HG03460 (cell line): ENCODE data around the gene RAP1GAP.
"Not testable (repeated sequence)": the region's sequence is repeated elsewhere in the genome, so short reads cannot be mapped to it uniquely, and the experiment has no call there.

Source experiments
- ATAC-seq: cut with Tn5 transposase; IDR thresholded peaks from one replicate; pipeline ENCODE4 v1.9.1; 2021; ENCODE audit not compliant: unreplicated experiment

Gene RAP1GAP

GRCh38 chr1:21647431-21648351, 21.5 kb downstream of the RAP1GAP start:
- no peak for ATAC-seq

- no peak for ATAC-seq
Observed at GRCh38 chr1:21645550-21645949, 23.6 kb downstream of the RAP1GAP start.

GRCh38 chr1:21644906-21645305, 24.3 kb downstream of the RAP1GAP start:
- ATAC-seq: no peak

DNA sequence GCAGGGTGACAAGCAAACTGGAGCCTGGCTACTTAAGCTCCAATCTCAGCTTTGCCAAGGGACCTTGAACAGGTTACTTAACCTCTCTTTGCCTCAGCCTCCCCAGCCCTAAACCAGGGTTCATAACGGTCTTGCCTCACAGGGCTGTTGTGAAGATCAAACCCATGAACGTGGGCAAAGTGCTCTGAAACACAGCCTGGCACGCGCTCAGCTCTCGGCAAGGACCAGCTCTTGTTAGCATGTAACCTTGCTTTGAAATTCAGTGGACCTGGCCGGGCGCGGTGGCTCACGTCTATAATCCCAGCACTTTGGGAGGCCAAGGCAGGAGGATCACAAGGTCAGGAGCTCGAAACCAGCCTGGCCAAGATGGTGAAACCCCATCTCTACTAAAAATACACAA, 24.8 kb downstream of the RAP1GAP start:
- no peak for ATAC-seq

DNA sequence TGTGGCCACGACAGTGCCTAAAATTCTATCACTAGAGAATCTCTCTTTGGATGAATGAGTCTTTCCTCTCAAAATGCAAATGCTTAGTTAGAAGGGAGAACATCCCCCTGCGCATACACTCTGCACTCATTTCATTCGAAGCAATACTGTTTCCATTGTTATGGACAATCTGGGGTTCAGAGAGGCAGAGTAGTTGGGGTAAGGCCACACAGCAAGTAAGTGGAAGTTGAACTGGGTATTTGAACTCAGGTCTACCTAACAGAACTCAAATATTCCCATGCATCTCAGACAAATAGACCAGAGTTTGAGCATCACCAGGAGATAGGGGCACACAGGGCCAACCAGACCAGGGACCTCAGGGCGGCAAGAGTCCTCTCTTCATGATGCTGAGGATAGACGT, 25.5 kb downstream of the RAP1GAP start:
- no peak for ATAC-seq

GRCh38 chr1:21641967-21642739, 27.0 kb downstream of the RAP1GAP start:
- ATAC-seq: no peak

DNA sequence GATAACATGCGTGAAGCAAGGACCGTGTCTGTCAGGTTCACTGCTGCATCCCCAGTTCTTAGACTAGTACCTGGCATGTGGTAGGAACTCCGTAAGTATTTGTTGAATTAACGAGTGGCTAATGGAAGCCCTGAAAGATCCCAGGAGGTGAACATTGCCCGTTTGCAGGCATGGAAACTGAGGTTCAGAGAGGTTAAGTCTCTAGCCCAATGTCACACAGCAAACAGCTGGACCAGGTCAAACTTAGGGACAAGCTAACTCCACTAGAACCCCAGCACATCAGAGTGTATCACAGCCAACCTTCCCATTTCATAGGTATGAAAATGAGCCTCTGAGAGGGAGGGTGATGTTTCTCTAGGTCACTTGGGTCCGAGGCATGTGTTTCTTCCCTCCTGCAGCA, 27.6 kb downstream of the RAP1GAP start:
- no peak for ATAC-seq

- ATAC-seq: no peak
Observed at GRCh38 chr1:21641076-21641475, 28.1 kb downstream of the RAP1GAP start.

DNA sequence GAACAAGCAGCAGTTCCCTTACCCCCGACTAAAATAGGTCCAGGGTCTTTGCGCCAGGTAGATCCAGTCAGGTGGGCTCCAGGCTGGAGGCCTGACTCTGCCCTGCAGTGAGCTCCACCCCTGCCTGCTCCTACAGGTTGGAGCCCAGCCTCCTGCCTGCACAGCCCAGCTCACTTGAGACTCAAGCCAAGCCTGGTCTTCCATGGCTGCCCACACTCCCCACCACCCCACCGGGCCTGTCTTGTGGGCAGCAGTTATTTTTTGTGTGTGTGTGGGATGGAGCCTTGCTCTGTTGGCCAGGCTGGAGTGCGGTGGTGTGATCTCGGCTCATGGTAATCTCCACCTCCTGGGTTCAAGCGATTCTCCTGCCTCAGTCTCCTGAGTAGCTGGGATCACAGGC, 28.5 kb downstream of the RAP1GAP start:
- no peak for ATAC-seq

GRCh38 chr1:21639594-21640041, 29.5 kb downstream of the RAP1GAP start:
- no peak for ATAC-seq

DNA sequence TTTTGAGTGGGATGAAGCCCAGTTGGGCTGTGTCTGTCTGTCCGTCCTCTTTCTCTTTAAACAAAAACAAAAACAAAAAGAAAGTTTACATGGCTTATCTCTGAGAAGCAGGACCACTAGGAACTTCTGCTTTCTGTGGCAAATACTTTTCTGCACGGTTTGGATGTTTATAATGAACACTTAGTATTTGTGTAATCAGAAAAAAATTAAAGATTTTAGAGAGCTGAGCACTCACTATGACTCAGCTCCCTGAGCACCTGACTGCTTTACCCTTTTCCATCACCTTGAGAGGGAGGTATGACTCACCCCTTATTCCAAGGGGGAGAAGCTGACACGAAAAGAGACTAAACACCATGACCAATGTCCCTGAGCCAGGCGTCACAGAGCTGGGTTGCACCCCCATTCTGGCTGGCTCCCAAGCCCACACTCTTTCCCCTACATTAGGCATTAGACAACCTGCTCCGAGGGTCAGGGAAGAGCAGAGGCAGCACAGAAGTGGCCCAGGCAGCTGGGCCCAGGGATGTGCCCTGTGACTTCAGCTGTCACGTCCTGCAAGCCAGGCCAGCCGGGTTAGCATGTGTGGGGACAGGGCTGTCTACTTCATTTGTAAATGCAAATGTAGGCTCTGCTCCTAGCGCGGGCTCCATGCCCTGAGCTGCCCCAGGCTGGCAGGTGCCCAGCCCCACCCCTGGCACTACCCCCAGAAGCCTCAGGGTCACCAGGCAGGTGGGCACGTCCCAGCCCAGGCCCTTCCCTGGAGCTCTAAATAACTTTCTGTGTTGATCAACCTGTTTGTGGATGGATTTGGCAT, 30.4 kb downstream of the RAP1GAP start:
- no peak for ATAC-seq

DNA sequence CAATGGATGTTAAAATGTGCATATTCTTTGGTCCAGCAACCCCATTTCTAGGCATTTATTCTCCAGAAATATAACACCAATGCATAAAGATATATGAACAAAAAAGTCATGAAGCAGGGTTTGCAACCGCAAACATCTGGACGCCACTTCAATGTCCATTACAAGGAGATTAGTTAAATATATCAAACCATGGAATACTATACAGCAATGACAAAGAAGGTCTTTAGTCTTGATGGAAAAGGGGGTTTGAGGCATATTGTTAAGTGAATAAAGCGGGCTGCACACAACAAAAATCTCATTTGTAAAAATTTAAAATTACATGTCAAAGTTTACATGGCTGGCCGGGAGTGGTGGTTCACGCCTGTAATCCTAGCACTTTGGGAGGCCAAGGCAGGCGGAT, 31.6 kb downstream of the RAP1GAP start:
- ATAC-seq: no peak

- no peak for ATAC-seq
Observed at GRCh38 chr1:21636029-21636428, 33.1 kb downstream of the RAP1GAP start.

DNA sequence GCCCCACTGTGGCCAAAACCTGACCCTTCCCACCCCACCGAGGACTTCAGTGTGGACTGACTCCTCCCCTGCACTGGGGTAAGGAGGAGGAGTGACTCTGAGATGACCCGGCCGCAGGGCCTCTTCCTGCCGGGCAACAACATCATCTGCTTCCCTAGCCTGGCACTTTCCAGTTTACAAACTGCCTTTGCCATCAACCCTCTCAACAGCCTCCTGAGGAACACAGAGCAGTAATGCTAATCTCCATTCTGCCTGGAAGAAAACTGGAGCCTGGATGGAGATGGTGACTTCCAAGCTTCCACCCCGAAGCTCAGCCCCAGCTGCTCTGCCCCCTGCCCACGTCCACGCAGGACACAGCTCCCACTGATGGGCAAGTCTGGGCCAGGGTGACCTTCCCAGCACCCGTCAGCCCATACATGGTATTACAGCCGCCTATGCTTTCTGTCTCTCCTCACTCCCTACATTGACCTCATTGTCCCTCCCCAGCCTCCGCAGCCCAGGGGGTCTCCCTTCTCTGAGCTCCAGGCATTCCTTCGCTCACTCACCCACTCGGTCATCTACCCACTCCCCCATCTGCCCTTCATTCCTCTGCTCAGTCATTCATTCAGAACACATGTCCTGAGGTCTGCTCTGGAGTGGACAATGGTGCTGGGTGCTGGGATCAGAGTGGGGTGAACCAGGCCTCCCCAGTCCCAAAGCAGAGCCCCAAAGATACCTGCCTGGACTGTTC, 34.2 kb downstream of the RAP1GAP start:
- no peak for ATAC-seq

DNA sequence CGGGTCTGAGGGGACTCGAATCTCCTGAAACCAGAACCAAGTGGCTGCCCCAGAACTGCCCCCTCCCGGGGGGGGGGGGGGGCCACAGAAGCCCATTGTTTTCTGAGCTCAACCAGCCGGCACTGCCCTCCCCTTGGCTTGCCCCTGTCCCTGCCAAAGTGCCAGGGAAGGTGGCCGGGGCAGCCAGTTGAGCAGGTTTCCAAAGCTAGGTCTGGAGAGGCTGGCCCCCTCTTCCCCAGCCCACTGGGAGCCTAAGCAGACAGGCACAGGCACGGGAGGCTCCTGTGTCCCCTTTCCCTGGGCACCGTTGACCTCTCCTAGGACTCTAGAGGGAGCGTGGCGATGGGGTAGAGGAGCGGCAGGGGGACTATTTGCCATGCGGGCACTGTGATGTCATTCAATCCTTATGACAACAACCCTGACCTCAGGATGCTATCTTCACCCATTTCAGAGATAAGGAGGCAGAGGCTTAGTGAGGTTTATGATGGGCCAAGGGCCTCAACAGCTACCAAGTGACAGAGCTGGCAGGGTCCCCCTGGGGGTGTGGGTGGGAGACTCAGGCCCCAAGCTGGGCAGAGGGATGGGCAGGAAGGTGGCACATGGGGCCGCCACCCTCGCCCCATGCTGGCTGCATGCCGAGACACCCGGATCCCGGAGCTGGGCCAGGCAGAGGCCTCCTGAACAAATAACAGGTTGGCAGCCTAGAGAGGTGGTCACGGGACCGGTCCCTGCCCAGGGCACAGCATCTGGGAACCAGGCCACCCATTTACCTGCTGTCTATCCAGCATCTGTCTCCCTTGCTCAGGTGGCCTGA, 35.0 kb downstream of the RAP1GAP start:
- ATAC-seq: no peak

DNA sequence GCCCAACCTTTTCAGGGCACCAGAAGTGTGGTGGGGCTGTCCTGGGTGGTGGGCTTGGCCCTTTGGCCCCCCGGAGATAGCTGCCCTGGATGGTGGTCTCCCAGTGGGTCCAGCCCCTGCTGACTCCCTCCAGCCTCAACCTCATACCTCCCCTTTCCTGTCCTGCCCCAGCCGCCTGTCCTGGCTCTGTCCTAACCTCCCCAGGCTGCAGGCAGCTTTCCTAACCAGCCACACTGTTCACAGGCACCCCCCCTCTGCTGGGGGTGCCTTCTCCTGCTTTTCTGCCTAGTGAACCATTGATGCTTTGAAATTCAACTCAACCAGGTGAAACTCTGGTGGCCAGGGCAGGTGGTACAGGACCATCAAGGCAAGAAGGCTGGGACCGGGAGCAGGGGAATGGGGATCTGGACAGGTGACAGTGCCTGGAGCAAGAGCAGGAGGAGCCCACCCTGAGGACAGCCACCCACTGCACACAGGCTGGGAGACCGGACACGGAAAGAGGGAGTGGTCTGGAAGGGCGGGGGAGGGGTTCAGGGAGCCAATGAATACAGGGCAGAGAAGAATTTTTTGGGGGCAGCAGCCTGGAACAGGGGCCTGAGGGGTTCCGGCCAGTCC, 35.9 kb downstream of the RAP1GAP start:
- no peak for ATAC-seq

GRCh38 chr1:21631944-21632887, 36.9 kb downstream of the RAP1GAP start:
- no peak for ATAC-seq

- ATAC-seq: not testable (repeated sequence)
Observed at GRCh38 chr1:21631590-21631943, 37.6 kb downstream of the RAP1GAP start.
